K562 (cell line): Measurements from ENCODE around the gene FBXO9. TPM values are rescaled to one million over a fixed set of nuclear protein-coding genes. Genes with fewer than 3 reads are reported as not detected.

ENCODE experiments used
- C11orf30 ChIP-seq: fragments of 450-650 bp; IDR thresholded peaks from 2 replicates; pipeline ENCODE4 v1.6.1; 2016; ENCODE audit warnings: low read depth, mild to moderate bottlenecking
- HDAC1 ChIP-seq, 2 experiments: fragments of 450-650 bp; IDR thresholded peaks; 2 replicates each; pipeline ENCODE4 v1.6.1; 2016 to 2017; ENCODE audit warnings: inconsistent platforms in 1 of 2, mild to moderate bottlenecking in 1 of 2, moderate library complexity in 1 of 2
- HNRNPLL ChIP-seq: fragments of 200-400 bp; formaldehyde crosslinking; IDR thresholded peaks from 2 replicates; pipeline ENCODE4 v1.6.1; 2017; ENCODE audit warnings: low read length, low read depth, mild to moderate bottlenecking; ENCODE audit not compliant: poor library complexity, severe bottlenecking
- MEIS2 ChIP-seq: fragments of 450-650 bp; IDR thresholded peaks from 2 replicates; pipeline ENCODE4 v1.6.1; 2014; ENCODE audit warnings: mild to moderate bottlenecking; ENCODE audit not compliant: partially characterized antibody
- NR2C1 ChIP-seq, 2 experiments: fragments of 450-650 bp; IDR thresholded peaks; 2 replicates each; pipeline ENCODE4 v1.6.1; 2017; ENCODE audit warnings: mild to moderate bottlenecking in 2 of 2, antibody characterized with exemption in 1 of 2, inconsistent platforms in 1 of 2, missing compliant biosample characterization in 1 of 2, missing genetic modification characterization in 1 of 2
- PBX2 ChIP-seq, 2 experiments: IDR thresholded peaks in 1 of 2; conservative IDR thresholded peaks in 1 of 2; 2 replicates each; pipeline ENCODE4 v1.6.1; 2016; ENCODE audit warnings: low read depth in 2 of 2, mild to moderate bottlenecking in 1 of 2, missing compliant biosample characterization in 1 of 2, missing genetic modification characterization in 1 of 2, moderate library complexity in 1 of 2
- SNAPC5 ChIP-seq: fragments of 250-450 bp; sonication (Bioruptor Pico); IDR thresholded peaks from 2 replicates; pipeline ENCODE4 v1.8.0; 2021; ENCODE audit warnings: moderate library complexity, mild to moderate bottlenecking, inconsistent platforms
- polyA plus RNA-seq, 8 experiments: library from polyadenylated mRNA; depleted of rRNA in 4 of 8; stranded (reverse) in 5 of 8; unstranded in 3 of 8; fragments of >200 nt; fragmentation: Nextera tagmentation in 2 of 8; fragmentation: Illumina TruSeq in 1 of 8; extraction: Ambion mirVana in 2 of 8; extraction: Trizol in 1 of 8; gene quantifications; 2 replicates each; pipeline versions ENCODE4 v1.2.1 to v1.2.3, GENCODE V29; 2011 to 2014; ENCODE audit warnings: inconsistent platforms in 1 of 8, missing spikeins in 1 of 8
- total RNA-seq, 7 experiments: library from RNA; depleted of rRNA in 6 of 7; stranded (reverse); fragments of >200 nt in 6 of 7; fragmentation: Illumina TruSeq in 2 of 7; extraction: Trizol in 2 of 7; gene quantifications; 2 replicates each; pipeline versions ENCODE4 v1.2.1 to v1.2.3, GENCODE V29; 2011 to 2021; ENCODE audit warnings: low replicate concordance in 1 of 7
- TF ChIP-seq, protein P1 (sequence below), 2 experiments: fragments of 450-650 bp in 1 of 2; sonication (generic) in 1 of 2; formaldehyde crosslinking in 1 of 2; IDR thresholded peaks; 2 replicates each; pipeline versions ENCODE4 v1.7.1 to v1.9.0; 2016 to 2022; ENCODE audit warnings: inconsistent platforms in 1 of 2, mild to moderate bottlenecking in 1 of 2, missing genetic modification reagents in 1 of 2
- TF ChIP-seq, protein P2 (sequence below): fragments of 250-450 bp; sonication (Bioruptor Pico); IDR thresholded peaks from 2 replicates; pipeline ENCODE4 v1.9.0; 2021; ENCODE audit warnings: mild to moderate bottlenecking

Gene FBXO9
- total and polyA plus RNA-seq, 9 of the 15 experiments (the other 6 are each of a cell fraction or from before 2014, with no cell fraction given) = 10.1 to 85.3 (median 51.4) TPM

DNA sequence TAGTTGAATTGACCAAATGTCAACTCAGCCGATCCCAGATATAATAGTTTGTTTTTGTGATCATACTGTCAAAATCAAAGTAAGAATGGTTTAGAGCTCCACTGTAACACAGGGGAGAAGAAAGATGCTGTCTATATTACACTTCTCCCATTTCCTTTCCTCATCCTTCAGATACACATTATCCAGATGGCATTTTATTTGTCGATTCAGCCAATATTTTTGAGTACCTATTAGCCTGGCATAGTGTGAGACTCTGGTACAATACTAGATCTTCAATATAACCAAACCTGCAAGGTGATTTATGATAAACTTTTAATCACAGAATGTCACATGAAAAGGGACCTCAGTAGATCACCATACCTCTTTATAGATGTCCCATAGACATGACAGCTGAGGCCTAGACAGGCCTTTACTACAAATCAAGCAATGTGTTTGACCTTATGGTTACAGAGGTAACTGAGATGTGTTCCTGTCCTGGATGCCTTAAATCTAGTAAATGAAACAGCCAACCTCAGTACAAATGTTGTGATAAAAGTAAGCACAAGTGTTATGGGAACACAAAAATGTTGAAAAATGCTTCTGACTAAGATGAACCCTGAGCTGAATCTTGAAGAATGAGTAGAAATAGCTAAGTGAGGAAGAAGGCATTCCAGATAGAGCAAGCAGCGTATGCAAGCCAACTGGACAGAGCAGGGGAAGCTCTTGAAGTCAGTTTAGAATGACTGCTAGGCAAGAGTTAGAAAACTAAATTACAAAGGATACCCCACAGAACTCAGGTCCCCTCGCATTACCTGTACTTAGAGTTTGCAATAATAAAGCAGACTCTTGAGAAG, 1.9 kb downstream of the FBXO9 start (continued):
- TF ChIP-seq HNRNPLL = peak; percentile 53
- peak; percentile 77; the same call in 1 of the 2 replicates for TF ChIP-seq C11orf30
- TF ChIP-seq NR2C1 (IDR thresholded peaks at IDR 0.05) = no peak
- no peak for TF ChIP-seq NR2C1 (tag; IDR thresholded peaks at IDR 0.05)
- TF ChIP-seq, protein P1, sequence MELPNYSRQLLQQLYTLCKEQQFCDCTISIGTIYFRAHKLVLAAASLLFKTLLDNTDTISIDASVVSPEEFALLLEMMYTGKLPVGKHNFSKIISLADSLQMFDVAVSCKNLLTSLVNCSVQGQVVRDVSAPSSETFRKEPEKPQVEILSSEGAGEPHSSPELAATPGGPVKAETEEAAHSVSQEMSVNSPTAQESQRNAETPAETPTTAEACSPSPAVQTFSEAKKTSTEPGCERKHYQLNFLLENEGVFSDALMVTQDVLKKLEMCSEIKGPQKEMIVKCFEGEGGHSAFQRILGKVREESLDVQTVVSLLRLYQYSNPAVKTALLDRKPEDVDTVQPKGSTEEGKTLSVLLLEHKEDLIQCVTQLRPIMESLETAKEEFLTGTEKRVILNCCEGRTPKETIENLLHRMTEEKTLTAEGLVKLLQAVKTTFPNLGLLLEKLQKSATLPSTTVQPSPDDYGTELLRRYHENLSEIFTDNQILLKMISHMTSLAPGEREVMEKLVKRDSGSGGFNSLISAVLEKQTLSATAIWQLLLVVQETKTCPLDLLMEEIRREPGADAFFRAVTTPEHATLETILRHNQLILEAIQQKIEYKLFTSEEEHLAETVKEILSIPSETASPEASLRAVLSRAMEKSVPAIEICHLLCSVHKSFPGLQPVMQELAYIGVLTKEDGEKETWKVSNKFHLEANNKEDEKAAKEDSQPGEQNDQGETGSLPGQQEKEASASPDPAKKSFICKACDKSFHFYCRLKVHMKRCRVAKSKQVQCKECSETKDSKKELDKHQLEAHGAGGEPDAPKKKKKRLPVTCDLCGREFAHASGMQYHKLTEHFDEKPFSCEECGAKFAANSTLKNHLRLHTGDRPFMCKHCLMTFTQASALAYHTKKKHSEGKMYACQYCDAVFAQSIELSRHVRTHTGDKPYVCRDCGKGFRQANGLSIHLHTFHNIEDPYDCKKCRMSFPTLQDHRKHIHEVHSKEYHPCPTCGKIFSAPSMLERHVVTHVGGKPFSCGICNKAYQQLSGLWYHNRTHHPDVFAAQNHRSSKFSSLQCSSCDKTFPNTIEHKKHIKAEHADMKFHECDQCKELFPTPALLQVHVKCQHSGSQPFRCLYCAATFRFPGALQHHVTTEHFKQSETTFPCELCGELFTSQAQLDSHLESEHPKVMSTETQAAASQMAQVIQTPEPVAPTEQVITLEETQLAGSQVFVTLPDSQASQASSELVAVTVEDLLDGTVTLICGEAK (IDR thresholded peaks at IDR 0.05) = peak; percentile 37; the same call in 1 of the 2 replicates
- TF ChIP-seq, protein P1 (CRISPR knock-in tag; IDR thresholded peaks at IDR 0.05) = no peak
- no peak for TF ChIP-seq SNAPC5 (CRISPR knock-in tag)
- TF ChIP-seq HDAC1 (IDR thresholded peaks at IDR 0.05) = peak in 1 of 2 experiments; percentile 36; a peak in 1 of 4 replicates
- TF ChIP-seq PBX2 (CRISPR knock-in tag; IDR thresholded peaks at IDR 0.05; ENCODE audit: low read depth) = no peak
- TF ChIP-seq PBX2 (tag; conservative IDR thresholded peaks at IDR 0.05; ENCODE audit: low read depth) = 0 out of 2 replicates have a peak, but pooled peaks have one; percentile 5
- TF ChIP-seq, protein P2, sequence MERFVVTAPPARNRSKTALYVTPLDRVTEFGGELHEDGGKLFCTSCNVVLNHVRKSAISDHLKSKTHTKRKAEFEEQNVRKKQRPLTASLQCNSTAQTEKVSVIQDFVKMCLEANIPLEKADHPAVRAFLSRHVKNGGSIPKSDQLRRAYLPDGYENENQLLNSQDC (CRISPR knock-in tag) = no peak
- TF ChIP-seq MEIS2 = peak; percentile 34
